Activated T-cell treated with anti-CD3 and anti-CD28 coated beads, Interleukin-2, amount 50 U/mL, for 24 hours (primary cell): Measurements from ENCODE around the gene MAP2K7.

Source experiments
- DNase-seq: peaks from one replicate; pipeline ENCODE4 v3.0.0-alpha.2; 2020
- H3K27ac Mint-ChIP-seq: 2 replicates; pipeline ENCODE4 v1.8.0; 2020; ENCODE audit warnings: mild to moderate bottlenecking, mixed read lengths
- H3K27me3 Mint-ChIP-seq: 2 replicates; pipeline ENCODE4 v1.8.0; 2020; ENCODE audit warnings: mixed read lengths
- H3K36me3 Mint-ChIP-seq: 2 replicates; pipeline ENCODE4 v1.8.0; 2020; ENCODE audit warnings: low read depth, mixed read lengths
- H3K4me1 Mint-ChIP-seq: 2 replicates; pipeline ENCODE4 v1.8.0; 2020; ENCODE audit warnings: low read depth, mixed read lengths
- H3K4me3 Mint-ChIP-seq: 2 replicates; pipeline ENCODE4 v1.8.0; 2020; ENCODE audit warnings: mild to moderate bottlenecking, moderate library complexity, mixed read lengths
- H3K9me3 Mint-ChIP-seq: 2 replicates; pipeline ENCODE4 v1.8.0; 2020; ENCODE audit warnings: mixed read lengths

MAP2K7 gene

GRCh38 chr19:7931221-7932061 is 27.8 kb downstream of the MAP2K7 start:
- no peak for DNase-seq
- H3K36me3 Mint-ChIP-seq: peaks cover 88% of the 10 kb centered on the region

GRCh38 chr19:7932276-7932929 is 28.7 kb downstream of the MAP2K7 start:
- H3K27ac Mint-ChIP-seq: no peak overlapping the region
- H3K36me3 Mint-ChIP-seq: peaks cover 92% of the 10 kb centered on the region
- no peak overlapping the region for H3K4me3 Mint-ChIP-seq
- peaks cover 22% of the 10 kb centered on the region for H3K4me1 Mint-ChIP-seq
- no peak for DNase-seq
- no peaks in the 10 kb centered on the region for H3K27me3 Mint-ChIP-seq
- no peaks in the 10 kb centered on the region for H3K9me3 Mint-ChIP-seq

More at GRCh38 chr19:7931221-7932061, 27.8 kb downstream of the MAP2K7 start:
- H3K4me3 Mint-ChIP-seq: no peak overlapping the region
- no peak overlapping the region for H3K27ac Mint-ChIP-seq
- peaks cover 25% of the 10 kb centered on the region for H3K4me1 Mint-ChIP-seq
- H3K9me3 Mint-ChIP-seq: no peaks in the 10 kb centered on the region
- no peaks in the 10 kb centered on the region for H3K27me3 Mint-ChIP-seq

GRCh38 chr19:7932930-7933300 is 29.2 kb downstream of the MAP2K7 start:
- peaks cover 22% of the 10 kb centered on the region for H3K4me1 Mint-ChIP-seq
- H3K27ac Mint-ChIP-seq: no peak overlapping the region
- no peak overlapping the region for H3K4me3 Mint-ChIP-seq
- H3K9me3 Mint-ChIP-seq: no peaks in the 10 kb centered on the region
- H3K27me3 Mint-ChIP-seq: no peaks in the 10 kb centered on the region
- no peak for DNase-seq
- H3K36me3 Mint-ChIP-seq: peaks cover 95% of the 10 kb centered on the region

- no peak overlapping the region for H3K27ac Mint-ChIP-seq
These were observed 29.7 kb downstream of the MAP2K7 start for GRCh38 chr19:7933411-7933810.

GRCh38 chr19:7933828-7934725 is 30.4 kb downstream of the MAP2K7 start:
- no peak for DNase-seq
- Mint-ChIP-seq H3K27ac (no peak overlapping the region), H3K9me3 (no peaks in the 10 kb centered on the region), H3K27me3 (no peaks in the 10 kb centered on the region), H3K4me3 (no peak overlapping the region), H3K4me1 (peaks cover 19% of the 10 kb centered on the region), H3K36me3 (peaks cover 93% of the 10 kb centered on the region)

More at GRCh38 chr19:7933411-7933810, 29.7 kb downstream of the MAP2K7 start:
- Mint-ChIP-seq H3K9me3 (no peaks in the 10 kb centered on the region), H3K27me3 (no peaks in the 10 kb centered on the region), H3K36me3 (peaks cover 95% of the 10 kb centered on the region), H3K4me1 (peaks cover 20% of the 10 kb centered on the region), H3K4me3 (no peak overlapping the region)
- DNase-seq: no peak

GRCh38 chr19:7934766-7935165 is 31.1 kb downstream of the MAP2K7 start:
- H3K9me3 Mint-ChIP-seq: no peaks in the 10 kb centered on the region
- no peak overlapping the region for H3K27ac Mint-ChIP-seq
- H3K36me3 Mint-ChIP-seq: peaks cover 91% of the 10 kb centered on the region
- no peaks in the 10 kb centered on the region for H3K27me3 Mint-ChIP-seq
- peaks cover 13% of the 10 kb centered on the region for H3K4me1 Mint-ChIP-seq
- H3K4me3 Mint-ChIP-seq: no peak overlapping the region
- DNase-seq: no peak

- H3K4me1 Mint-ChIP-seq: peaks cover 40% of the 10 kb centered on the region
- H3K36me3 Mint-ChIP-seq: peaks cover 73% of the 10 kb centered on the region
- H3K4me3 Mint-ChIP-seq: peak overlapping the region; percentile 42
These were observed 37.2 kb downstream of the MAP2K7 start for GRCh38 chr19:7940841-7941240.

GRCh38 chr19:7941895-7942596 is 38.4 kb downstream of the MAP2K7 start:
- H3K27ac Mint-ChIP-seq: peak overlapping the region; percentile 99

More at GRCh38 chr19:7940841-7941240, 37.2 kb downstream of the MAP2K7 start:
- Mint-ChIP-seq H3K9me3 (no peaks in the 10 kb centered on the region), H3K27me3 (no peaks in the 10 kb centered on the region), H3K27ac (peak overlapping the region; percentile 71)
- no peak for DNase-seq

GRCh38 chr19:7942981-7943443 is 39.3 kb downstream of the MAP2K7 start:
- Mint-ChIP-seq H3K36me3 (peaks cover 57% of the 10 kb centered on the region), H3K27ac (peak overlapping the region; percentile 99), H3K4me1 (peaks cover 42% of the 10 kb centered on the region), H3K27me3 (no peaks in the 10 kb centered on the region), H3K9me3 (no peaks in the 10 kb centered on the region), H3K4me3 (peak overlapping the region; percentile 93)
- no peak for DNase-seq

More at GRCh38 chr19:7941895-7942596, 38.4 kb downstream of the MAP2K7 start:
- H3K27me3 Mint-ChIP-seq: no peaks in the 10 kb centered on the region
- no peak for DNase-seq
- peaks cover 42% of the 10 kb centered on the region for H3K4me1 Mint-ChIP-seq
- peak overlapping the region; percentile 93 for H3K4me3 Mint-ChIP-seq
- no peaks in the 10 kb centered on the region for H3K9me3 Mint-ChIP-seq
- peaks cover 64% of the 10 kb centered on the region for H3K36me3 Mint-ChIP-seq

- H3K4me1 Mint-ChIP-seq: peaks cover 42% of the 10 kb centered on the region
- no peaks in the 10 kb centered on the region for H3K9me3 Mint-ChIP-seq
- peak within 1 kb of the TSS; percentile 93 for H3K4me3 Mint-ChIP-seq
- H3K27me3 Mint-ChIP-seq: no peaks in the 10 kb centered on the region
- H3K27ac Mint-ChIP-seq: peak within 1 kb of the TSS; percentile 99
- peaks cover 52% of the 10 kb centered on the region for H3K36me3 Mint-ChIP-seq
- DNase-seq: peak; percentile 98
These were observed 39.9 kb downstream of the MAP2K7 start, which contains the start of gene TIMM44 for GRCh38 chr19:7943444-7944176. Gene TIMM44 (minus strand): TSS chr19:7943666. CDS start chr19:7943651, 15 bp downstream.

GRCh38 chr19:7944177-7944761 is 40.6 kb downstream of the MAP2K7 start:
- Mint-ChIP-seq H3K27ac (peak overlapping the region; percentile 99), H3K4me3 (peak overlapping the region; percentile 93), H3K36me3 (peaks cover 46% of the 10 kb centered on the region)

GRCh38 chr19:7947939-7948338 is 44.3 kb downstream of the MAP2K7 start:
- Mint-ChIP-seq H3K27ac (no peak overlapping the region), H3K27me3 (no peaks in the 10 kb centered on the region), H3K36me3 (peaks cover 14% of the 10 kb centered on the region), H3K4me3 (no peak overlapping the region), H3K4me1 (peaks cover 16% of the 10 kb centered on the region), H3K9me3 (no peaks in the 10 kb centered on the region)
- DNase-seq: no peak

More at GRCh38 chr19:7944177-7944761, 40.6 kb downstream of the MAP2K7 start:
- peak; percentile 89 for DNase-seq
- H3K27me3 Mint-ChIP-seq: no peaks in the 10 kb centered on the region
- no peaks in the 10 kb centered on the region for H3K9me3 Mint-ChIP-seq
- peaks cover 38% of the 10 kb centered on the region for H3K4me1 Mint-ChIP-seq

- H3K4me3 Mint-ChIP-seq: no peak overlapping the region
- H3K27ac Mint-ChIP-seq: no peak overlapping the region
- H3K36me3 Mint-ChIP-seq: peaks cover 9% of the 10 kb centered on the region
- no peak for DNase-seq
- no peaks in the 10 kb centered on the region for H3K9me3 Mint-ChIP-seq
- no peaks in the 10 kb centered on the region for H3K4me1 Mint-ChIP-seq
- no peaks in the 10 kb centered on the region for H3K27me3 Mint-ChIP-seq
These were observed 49.4 kb downstream of the MAP2K7 start for GRCh38 chr19:7953060-7953459.
